Liver (tissue), 9 donors: ENCODE measurements around the gene PGGHG. TPM values are rescaled to one million over a fixed set of nuclear protein-coding genes. Genes with fewer than 3 reads are reported as not detected.

ENCODE experiments used
- DNase-seq: peaks from one replicate; pipeline ENCODE4 v3.0.0-alpha.2; 2017; ENCODE audit warnings: low spot score
- H3K27ac ChIP-seq, 2 donors: one replicate each; pipeline ENCODE4 v1.7.0; 2013; ENCODE audit warnings: inconsistent platforms in 2 of 2, low read length in 2 of 2, control low read depth in 1 of 2, low read depth in 1 of 2, mild to moderate bottlenecking in 1 of 2
- H3K27me3 ChIP-seq, 4 donors: one replicate each; pipeline versions ENCODE4 v1.6.1 to v1.7.0; 2013; ENCODE audit warnings: low read length in 3 of 4, inconsistent platforms in 1 of 4, mild to moderate bottlenecking in 1 of 4, moderate library complexity in 1 of 4; ENCODE audit not compliant: control insufficient read depth in 4 of 4, insufficient read depth in 4 of 4
- H3K36me3 ChIP-seq, 4 donors: one replicate each; pipeline versions ENCODE4 v1.6.1 to v1.7.0; 2013; ENCODE audit warnings: low read length in 3 of 4, mild to moderate bottlenecking in 3 of 4, low read depth in 1 of 4, moderate library complexity in 1 of 4; ENCODE audit not compliant: control insufficient read depth in 4 of 4, insufficient read depth in 3 of 4
- H3K4me1 ChIP-seq, 4 donors: one replicate each; pipeline versions ENCODE4 v1.6.1 to v1.7.0; 2013; ENCODE audit warnings: low read length in 3 of 4, mild to moderate bottlenecking in 3 of 4, moderate library complexity in 1 of 4; ENCODE audit not compliant: control insufficient read depth in 4 of 4, insufficient read depth in 4 of 4
- H3K4me3 ChIP-seq, 3 donors: one replicate each; pipeline versions ENCODE4 v1.6.1 to v1.7.0; 2013; ENCODE audit warnings: low read length in 3 of 3, control low read depth in 1 of 3, low read depth in 1 of 3, mild to moderate bottlenecking in 1 of 3
- H3K9ac ChIP-seq, 2 donors: one replicate each; pipeline ENCODE4 v1.7.0; 2013; ENCODE audit warnings: low read length in 2 of 2, mild to moderate bottlenecking in 2 of 2, moderate library complexity in 2 of 2, control low read depth in 1 of 2, low read depth in 1 of 2
- H3K9me3 ChIP-seq, 4 donors: one replicate each; pipeline versions ENCODE4 v1.6.1 to v1.7.0; 2013; ENCODE audit warnings: low read length in 3 of 4; ENCODE audit not compliant: control insufficient read depth in 4 of 4
- CTCF ChIP-seq: fragments of 150-350 bp; IDR thresholded peaks from 2 replicates; pipeline ENCODE4 v1.5.1; 2017; ENCODE audit warnings: improper control_type of control experiment, low read depth, low read length; ENCODE audit not compliant: missing input control
- EGR1 ChIP-seq, 2 donors: IDR thresholded peaks; 2 replicates each; pipeline ENCODE4 v1.6.1; 2016 to 2018; ENCODE audit warnings: antibody characterized with exemption in 2 of 2, low read depth in 2 of 2
- FOXA1 ChIP-seq: IDR thresholded peaks from 2 replicates; pipeline ENCODE4 v1.6.1; 2016; ENCODE audit warnings: antibody characterized with exemption
- FOXA2 ChIP-seq: IDR thresholded peaks from 2 replicates; pipeline ENCODE4 v1.6.1; 2016; ENCODE audit warnings: antibody characterized with exemption
- GABPA ChIP-seq, 2 donors: IDR thresholded peaks in 1 of 2; conservative IDR thresholded peaks in 1 of 2; 2 replicates each; pipeline ENCODE4 v1.6.1; 2016; ENCODE audit warnings: antibody characterized with exemption in 2 of 2, mild to moderate bottlenecking in 1 of 2, moderate library complexity in 1 of 2
- HNF4G ChIP-seq: IDR thresholded peaks from 2 replicates; pipeline ENCODE4 v1.6.1; 2016; ENCODE audit warnings: antibody characterized with exemption
- JUND ChIP-seq, 2 donors: IDR thresholded peaks; 2 replicates each; pipeline ENCODE4 v1.6.1; 2016; ENCODE audit warnings: antibody characterized with exemption in 2 of 2
- NR2F2 ChIP-seq: IDR thresholded peaks from 2 replicates; pipeline ENCODE4 v1.6.1; 2016; ENCODE audit warnings: antibody characterized with exemption
- RAD21 ChIP-seq, 2 donors: IDR thresholded peaks; 2 replicates each; pipeline ENCODE4 v1.6.1; 2016; ENCODE audit warnings: antibody characterized with exemption in 2 of 2, mild to moderate bottlenecking in 2 of 2
- ZBTB33 ChIP-seq: IDR thresholded peaks from 2 replicates; pipeline ENCODE4 v1.6.1; 2016; ENCODE audit warnings: antibody characterized with exemption
- WGBS: extraction: QIAGEN DNeasy Blood & Tissue Kit; methylation state at CpG from one replicate; pipeline ENCODE4 v1.1.7; 2013; 5-methylcytosine and 5-hydroxymethylcytosine counted together
- polyA plus RNA-seq, 2 donors: library from polyadenylated mRNA; stranded (reverse) in 1 of 2; unstranded in 1 of 2; fragments of 200-250 nt in 1 of 2; fragments of >200 nt in 1 of 2; fragmentation: Nextera tagmentation in 1 of 2; extraction: Ambion mirVana in 1 of 2; gene quantifications; one replicate each; pipeline versions ENCODE4 v1.2.1 to v1.2.3, GENCODE V29; 2013 to 2015
- total RNA-seq, 2 donors: library from RNA; depleted of rRNA; stranded (reverse); fragments of >200 nt; gene quantifications; one replicate each; pipeline ENCODE4 v1.2.3, GENCODE V29; 2014
- TF ChIP-seq, protein P1 (sequence below): IDR thresholded peaks from 2 replicates; pipeline ENCODE4 v1.6.1; 2016; ENCODE audit warnings: antibody characterized with exemption
- TF ChIP-seq, protein P2 (sequence below): IDR thresholded peaks from 2 replicates; pipeline ENCODE4 v1.6.1; 2016; ENCODE audit warnings: antibody characterized with exemption
- TF ChIP-seq, protein P3 (sequence below): IDR thresholded peaks from 2 replicates; pipeline ENCODE4 v1.6.1; 2016; ENCODE audit warnings: antibody characterized with exemption, mild to moderate bottlenecking
- donor health status: healthy.
- donor health status: healthy.
- donor health status: healthy.
- donor health status: healthy.
- donor health status: healthy.

PGGHG gene
- total and polyA plus RNA-seq, 4 donors: 1.3 to 11.4 (median 7.5) TPM

DNA sequence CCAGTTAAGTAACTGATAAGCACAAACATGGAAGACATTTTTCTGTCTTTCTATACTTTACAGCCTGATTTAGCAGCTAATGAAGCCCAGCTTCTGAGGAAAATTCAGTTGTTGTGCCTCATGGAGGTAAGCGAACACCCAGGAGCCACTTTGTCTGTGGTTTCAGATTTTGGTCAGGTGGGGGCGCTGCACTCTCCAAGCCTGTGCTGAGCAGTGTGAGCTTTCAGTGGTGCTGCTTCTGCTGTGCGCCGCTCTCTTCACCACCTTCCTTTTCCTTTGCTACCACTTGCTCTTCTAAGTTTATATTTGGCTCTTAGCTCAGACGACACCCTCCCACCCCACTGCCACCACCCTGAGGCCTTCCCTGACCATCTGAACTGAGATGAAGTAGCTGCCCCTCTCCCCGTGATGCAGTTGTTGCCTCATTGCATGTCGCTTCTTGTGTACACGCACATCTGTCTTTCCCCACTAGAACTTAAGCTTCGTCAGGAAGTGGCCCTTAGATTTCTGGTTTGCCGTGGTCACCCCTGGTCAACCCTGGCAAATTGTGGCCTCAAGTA, 38.1 kb upstream of the PGGHG start:
- peaks cover 18 to 71% (median 33%) of the 10 kb centered on the region in 4 donors for H3K36me3 ChIP-seq
- TF ChIP-seq EGR1 (IDR thresholded peaks at IDR 0.05; ENCODE audit: low read depth in 2 of 2) (no peak), JUND (IDR thresholded peaks at IDR 0.05) (no peak), CTCF (peak; percentile 56), RAD21 (IDR thresholded peaks at IDR 0.05) (peak; percentile 74 to 81)
- TF ChIP-seq, protein P1, sequence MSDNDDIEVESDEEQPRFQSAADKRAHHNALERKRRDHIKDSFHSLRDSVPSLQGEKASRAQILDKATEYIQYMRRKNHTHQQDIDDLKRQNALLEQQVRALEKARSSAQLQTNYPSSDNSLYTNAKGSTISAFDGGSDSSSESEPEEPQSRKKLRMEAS: no peak
- no peak overlapping the region for H3K27ac ChIP-seq
- no peak for DNase-seq
- H3K9me3 ChIP-seq: no peaks in the 10 kb centered on the region
- H3K4me3 ChIP-seq: no peak overlapping the region
- H3K4me1 ChIP-seq: no peaks in the 10 kb centered on the region
- 84% methylated on average over 10 of the region's 10 CpGs for WGBS
- H3K27me3 ChIP-seq: no peaks in the 10 kb centered on the region
- no peak overlapping the region for H3K9ac ChIP-seq

- H3K4me3 ChIP-seq: no peak overlapping the region
- TF ChIP-seq FOXA1 (no peak), NR2F2 (no peak), FOXA2 (no peak), HNF4G (no peak), CTCF (no peak), ZBTB33 (no peak), GABPA (IDR thresholded peaks at IDR 0.05 in 1 of 2, conservative IDR thresholded peaks at IDR 0.05 in 1 of 2) (no peak), EGR1 (IDR thresholded peaks at IDR 0.05; ENCODE audit: low read depth in 2 of 2) (no peak)
- TF ChIP-seq, protein P2, sequence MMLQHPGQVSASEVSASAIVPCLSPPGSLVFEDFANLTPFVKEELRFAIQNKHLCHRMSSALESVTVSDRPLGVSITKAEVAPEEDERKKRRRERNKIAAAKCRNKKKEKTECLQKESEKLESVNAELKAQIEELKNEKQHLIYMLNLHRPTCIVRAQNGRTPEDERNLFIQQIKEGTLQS: no peak
- TF ChIP-seq, protein P3, sequence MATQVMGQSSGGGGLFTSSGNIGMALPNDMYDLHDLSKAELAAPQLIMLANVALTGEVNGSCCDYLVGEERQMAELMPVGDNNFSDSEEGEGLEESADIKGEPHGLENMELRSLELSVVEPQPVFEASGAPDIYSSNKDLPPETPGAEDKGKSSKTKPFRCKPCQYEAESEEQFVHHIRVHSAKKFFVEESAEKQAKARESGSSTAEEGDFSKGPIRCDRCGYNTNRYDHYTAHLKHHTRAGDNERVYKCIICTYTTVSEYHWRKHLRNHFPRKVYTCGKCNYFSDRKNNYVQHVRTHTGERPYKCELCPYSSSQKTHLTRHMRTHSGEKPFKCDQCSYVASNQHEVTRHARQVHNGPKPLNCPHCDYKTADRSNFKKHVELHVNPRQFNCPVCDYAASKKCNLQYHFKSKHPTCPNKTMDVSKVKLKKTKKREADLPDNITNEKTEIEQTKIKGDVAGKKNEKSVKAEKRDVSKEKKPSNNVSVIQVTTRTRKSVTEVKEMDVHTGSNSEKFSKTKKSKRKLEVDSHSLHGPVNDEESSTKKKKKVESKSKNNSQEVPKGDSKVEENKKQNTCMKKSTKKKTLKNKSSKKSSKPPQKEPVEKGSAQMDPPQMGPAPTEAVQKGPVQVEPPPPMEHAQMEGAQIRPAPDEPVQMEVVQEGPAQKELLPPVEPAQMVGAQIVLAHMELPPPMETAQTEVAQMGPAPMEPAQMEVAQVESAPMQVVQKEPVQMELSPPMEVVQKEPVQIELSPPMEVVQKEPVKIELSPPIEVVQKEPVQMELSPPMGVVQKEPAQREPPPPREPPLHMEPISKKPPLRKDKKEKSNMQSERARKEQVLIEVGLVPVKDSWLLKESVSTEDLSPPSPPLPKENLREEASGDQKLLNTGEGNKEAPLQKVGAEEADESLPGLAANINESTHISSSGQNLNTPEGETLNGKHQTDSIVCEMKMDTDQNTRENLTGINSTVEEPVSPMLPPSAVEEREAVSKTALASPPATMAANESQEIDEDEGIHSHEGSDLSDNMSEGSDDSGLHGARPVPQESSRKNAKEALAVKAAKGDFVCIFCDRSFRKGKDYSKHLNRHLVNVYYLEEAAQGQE: no peak
- H3K4me1 ChIP-seq: no peaks in the 10 kb centered on the region
- H3K9me3 ChIP-seq: no peaks in the 10 kb centered on the region
- 87% methylated on average over 10 of the region's 10 CpGs for WGBS
- no peak for DNase-seq
- no peak overlapping the region for H3K9ac ChIP-seq
- no peaks in the 10 kb centered on the region for H3K27me3 ChIP-seq
- peaks cover 14 to 64% (median 30%) of the 10 kb centered on the region in 4 donors for H3K36me3 ChIP-seq
- no peak overlapping the region for H3K27ac ChIP-seq
Observed at GRCh38 chr11:251550-251949, 37.4 kb upstream of the PGGHG start.
